Measurements from ENCODE around the gene ANKEF1.
"Not testable (repeated sequence)": the region's sequence is repeated elsewhere in the genome, so short reads cannot be mapped to it uniquely, and the experiment has no call there.

ANKEF1 gene

GRCh38 chr20:10033905-10034650, 709 bp upstream of the ANKEF1 start:
- no peak for DNase-seq

DNA sequence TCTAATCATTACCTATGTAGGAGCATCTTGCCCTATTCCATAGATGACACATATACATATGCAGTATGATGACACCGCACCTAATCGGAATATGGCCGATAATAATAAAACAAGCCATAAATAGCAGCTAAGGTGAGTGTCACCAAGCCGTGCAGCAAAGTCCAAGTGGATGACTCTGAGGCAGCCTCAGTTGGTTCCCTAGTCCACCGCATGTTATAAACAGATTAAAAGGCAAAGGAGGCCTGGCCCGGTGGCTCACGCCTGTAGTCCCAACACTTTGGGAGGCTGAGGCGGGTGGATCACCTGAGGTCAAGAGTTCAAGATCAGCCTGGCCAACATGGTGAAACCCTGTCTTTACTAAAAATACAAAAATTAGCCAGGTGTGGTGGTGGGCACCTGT, 1.5 kb downstream of the ANKEF1 start:
- DNase-seq, result not testable (repeated sequence)

- no peak for DNase-seq
Measured at GRCh38 chr20:10040070-10040975, 5.5 kb downstream of the ANKEF1 start.

DNA sequence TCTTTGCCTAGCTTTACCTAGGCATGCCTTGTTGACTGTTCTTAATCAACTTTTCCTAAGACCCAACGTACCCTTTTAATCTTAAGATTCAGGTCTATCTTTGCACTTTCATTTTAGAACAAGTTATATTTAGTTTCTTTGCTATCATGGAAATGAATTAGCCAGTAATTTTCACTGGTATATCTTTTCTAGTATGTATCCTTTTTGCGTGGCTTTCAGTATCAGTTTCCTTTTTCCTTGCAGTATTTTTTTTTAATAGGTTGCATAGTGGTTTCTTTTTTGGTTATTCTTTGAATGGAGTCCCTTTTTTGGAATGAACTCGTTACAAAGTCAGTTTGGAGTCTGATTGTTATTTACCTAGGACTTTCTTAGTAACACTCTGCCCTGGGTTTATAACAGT, 7.3 kb downstream of the ANKEF1 start:
- DNase-seq, result no peak

DNA sequence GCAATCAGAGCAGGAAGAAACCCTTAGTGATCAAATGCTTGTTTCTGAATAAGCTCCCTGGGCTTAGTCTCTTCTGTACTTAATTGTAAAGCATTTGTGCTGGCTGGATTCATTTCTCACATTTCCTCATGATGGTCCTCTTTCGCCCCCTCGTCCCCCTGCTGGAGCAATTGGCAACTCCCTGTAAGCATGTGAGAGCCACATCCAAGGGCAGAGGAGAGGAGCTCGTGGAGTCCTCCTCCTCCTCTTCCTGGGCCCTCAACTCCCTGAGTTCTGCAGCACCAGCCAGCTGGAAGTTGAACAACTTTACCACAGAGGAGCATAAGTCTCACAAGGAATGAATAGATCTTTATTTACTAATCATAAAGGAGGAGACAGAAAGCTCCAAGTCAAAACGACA, 12.6 kb downstream of the ANKEF1 start:
- DNase-seq, result no peak

- no peak for DNase-seq
Measured at GRCh38 chr20:10051185-10051584, 16.4 kb downstream of the ANKEF1 start.

DNA sequence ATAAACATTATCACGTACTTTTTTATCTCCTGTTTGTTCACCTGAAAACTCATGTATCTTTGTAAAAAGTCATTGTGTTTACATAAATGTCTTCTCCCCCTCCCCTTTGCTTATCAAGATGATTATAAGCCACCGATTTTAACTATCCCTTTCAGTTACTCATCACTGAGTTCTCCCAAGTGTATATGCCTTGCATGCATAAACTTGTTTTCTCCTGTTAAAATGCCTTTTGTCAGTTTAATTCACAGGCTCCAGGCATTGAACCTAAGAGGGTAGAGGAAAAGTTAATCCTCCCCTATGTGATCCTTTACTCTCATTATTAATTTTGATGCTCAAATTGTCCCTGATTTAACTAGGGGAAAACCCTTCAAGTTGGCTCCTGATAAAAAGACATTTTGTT, 24.2 kb downstream of the ANKEF1 start:
- no peak for DNase-seq

DNA sequence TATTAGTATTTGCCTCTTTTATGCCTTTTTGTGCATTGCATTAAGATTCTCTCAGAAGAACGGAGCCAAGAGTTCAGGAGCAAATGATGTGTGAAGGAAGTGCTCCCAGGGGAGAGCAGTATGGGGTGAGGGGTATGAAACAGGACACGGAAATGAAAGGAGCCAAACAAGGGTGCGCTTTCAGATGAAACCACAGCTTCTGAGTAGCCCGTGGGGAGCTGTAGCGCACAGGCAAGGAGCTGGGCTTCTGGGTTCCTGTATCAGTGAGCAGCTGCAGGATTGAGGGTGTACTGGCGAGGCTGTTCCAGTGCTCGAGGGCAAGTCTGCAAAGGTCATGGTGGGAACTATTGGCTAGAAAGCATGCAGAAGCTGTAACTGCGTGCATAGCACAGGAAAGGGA, 25.4 kb downstream of the ANKEF1 start:
- no peak for DNase-seq

DNA sequence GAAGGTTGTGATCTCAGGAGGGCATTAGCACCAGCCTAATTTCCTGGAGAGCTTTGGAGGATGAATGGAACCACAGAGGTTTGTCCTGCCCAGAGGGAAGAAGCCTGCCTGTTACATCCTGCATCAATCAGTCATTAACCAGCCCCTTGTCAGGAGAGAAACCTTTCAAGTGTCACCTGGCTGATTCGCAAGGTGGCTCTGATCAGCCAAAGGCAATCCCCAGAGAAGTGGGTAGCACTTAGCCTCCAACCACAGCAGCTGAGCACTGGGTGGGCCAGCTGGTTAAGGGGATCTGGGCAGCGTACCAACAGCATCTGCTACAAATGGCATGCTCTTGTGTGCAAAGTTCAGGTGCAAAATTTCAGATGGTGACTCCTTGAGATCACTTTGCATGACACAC, 26.9 kb downstream of the ANKEF1 start:
- DNase-seq, result no peak

DNA sequence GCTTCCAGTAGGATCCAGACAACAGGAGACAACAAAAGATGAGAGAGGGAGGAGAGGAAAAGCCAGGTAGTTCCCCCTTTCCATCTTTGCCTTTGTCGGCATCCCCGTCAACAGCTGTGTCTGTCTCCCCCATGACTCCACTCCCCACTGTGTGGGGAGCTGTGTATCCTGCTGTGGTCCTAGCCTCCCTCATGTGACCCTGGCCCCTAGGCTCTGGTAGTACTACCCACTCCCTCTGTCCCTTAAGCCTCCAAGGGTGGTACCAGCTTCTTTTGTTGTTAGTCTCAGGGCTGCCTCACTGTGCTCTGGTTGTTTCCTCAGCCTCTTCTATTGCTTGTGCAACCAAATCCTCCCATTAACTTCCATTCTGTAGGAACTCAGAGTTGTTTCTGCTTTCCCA, 28.7 kb downstream of the ANKEF1 start:
- no peak for DNase-seq

- DNase-seq, result no peak
Measured at GRCh38 chr20:10064611-10065010, 29.8 kb downstream of the ANKEF1 start.

DNA sequence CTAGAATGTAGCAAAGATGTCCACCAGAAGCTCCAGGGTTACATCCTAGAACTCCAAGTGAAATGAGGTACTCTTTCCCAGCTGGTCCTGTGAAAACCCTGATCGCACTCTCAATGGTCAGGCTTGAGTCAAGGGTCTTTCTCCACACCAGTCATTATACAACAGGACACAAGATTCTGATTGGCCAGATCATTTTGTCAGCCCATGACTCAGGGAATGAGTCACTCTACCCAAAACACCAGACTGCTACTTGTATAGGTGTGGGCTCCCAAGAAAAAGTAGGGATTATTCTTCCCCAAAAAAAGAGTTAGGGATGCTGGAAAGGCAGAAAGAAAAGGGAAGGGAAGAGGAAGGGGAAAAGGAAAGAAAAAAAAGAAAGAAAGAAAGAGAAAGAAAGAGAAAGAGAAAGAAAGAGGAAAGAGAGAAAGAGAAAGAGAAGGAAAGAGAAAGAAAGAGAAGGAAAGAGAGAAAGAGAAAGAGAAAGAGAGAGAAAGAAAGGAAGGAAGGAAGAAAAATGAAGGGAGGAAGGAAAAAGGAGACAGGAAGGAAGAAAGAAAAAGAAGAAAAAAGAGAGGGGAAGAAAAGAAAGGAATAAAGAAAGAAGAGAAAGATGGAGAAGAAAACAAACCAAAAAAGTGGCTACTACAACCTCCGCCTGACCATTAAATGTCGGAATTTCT, 30.5 kb downstream of the ANKEF1 start:
- no peak for DNase-seq

GRCh38 chr20:10067321-10067720, 32.5 kb downstream of the ANKEF1 start:
- no peak for DNase-seq

DNA sequence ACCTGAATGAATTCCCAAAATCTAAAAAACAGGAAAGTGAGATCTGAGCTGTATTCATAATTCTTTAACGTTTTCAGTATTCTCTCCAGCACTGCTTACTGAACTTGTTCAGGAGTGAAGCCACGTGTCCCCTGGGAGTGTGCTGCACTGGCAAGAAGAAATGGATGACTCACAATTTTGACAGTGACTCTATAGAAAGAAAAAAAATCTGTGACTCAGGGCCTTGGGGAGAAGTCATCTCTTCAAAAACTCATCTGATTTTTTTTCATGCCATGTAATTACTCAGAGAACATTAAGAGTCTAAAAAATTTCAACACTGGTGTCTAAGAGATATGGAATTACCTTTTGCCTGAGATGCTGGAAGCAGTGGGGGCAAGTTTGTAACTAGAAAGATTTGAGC, 39.7 kb downstream of the ANKEF1 start:
- no peak for DNase-seq

- no peak for DNase-seq
Measured at GRCh38 chr20:10075606-10076005, 40.8 kb downstream of the ANKEF1 start.

DNA sequence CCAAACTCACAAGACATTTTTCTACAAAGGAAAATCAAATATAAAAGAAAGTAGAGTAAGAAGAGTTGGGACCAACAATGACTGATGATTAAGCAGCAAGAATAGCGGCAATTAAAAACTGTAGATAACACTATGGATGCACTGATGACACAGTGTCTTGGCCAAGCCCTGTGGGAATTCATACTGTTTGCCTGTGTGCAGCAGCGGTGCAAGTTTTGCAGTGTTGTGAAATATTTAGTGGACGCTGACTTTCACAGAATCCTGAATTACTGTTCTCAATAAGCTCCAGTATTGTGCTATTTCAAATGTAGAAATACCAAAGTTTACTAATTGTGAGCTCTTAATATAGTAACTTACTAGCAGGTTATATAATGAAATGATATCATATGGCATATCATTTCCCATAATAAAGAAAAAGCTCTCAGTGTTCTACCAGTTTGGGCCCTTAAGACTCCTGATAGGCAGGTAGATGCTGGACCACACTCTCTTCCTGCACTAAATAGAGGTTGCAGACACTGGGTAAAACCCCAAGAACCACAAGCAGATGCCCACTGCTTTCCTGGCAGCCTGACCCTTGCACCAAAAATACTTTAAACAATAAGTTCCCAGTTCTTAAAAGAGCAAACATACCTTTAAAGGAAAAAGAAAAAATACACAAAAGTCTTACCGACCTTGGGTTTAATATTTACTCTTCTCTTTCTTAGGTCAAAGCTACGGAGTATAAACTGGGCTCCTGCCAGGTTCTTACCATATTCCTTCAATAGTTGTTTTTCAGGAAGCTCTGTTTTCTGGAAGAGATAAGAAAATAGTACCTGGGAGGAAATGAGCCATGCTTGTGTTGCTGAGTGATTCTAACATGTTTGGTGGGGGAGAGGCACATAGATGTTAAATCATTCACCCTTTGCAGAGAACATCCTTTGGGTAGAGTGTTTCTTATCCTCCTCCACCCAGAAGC, 41.6 kb downstream of the ANKEF1 start:
- no peak for DNase-seq

DNA sequence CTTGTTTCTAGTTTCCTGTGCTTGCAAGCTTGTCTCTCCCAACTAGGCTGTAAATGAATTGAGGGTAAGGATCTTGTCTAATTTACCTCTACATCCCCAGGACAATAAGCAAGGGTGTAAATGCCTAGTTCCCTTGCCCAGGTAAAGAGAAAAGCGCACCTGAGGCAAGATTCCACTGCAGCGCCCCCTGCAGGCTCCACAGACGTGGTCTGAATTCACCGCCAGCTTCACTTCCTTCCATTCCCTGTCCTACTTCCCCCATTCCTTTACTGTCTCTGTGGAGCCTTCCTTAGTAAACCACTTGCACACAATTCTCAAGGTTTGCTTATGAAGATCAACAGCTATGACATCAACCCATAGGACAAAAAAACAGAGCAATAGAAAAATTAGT, 42.3 kb downstream of the ANKEF1 start:
- no peak for DNase-seq

- DNase-seq, result no peak
Measured at GRCh38 chr20:10077886-10078285, 43.1 kb downstream of the ANKEF1 start.

GRCh38 chr20:10078403-10078802, 43.6 kb downstream of the ANKEF1 start:
- DNase-seq, result no peak

GRCh38 chr20:10079964-10080363, 45.2 kb downstream of the ANKEF1 start:
- no peak for DNase-seq

- DNase-seq, result no peak
Measured at GRCh38 chr20:10080574-10080973, 45.8 kb downstream of the ANKEF1 start.

GRCh38 chr20:10089871-10090587, 55.2 kb downstream of the ANKEF1 start:
- DNase-seq, result no peak
